Nephron (organoid): Measurements from ENCODE around the gene F13A1.

Source experiments
- H3K27ac Mint-ChIP-seq, 3 experiments: 2 replicates each; pipeline ENCODE4 v1.8.0; 2020; ENCODE audit warnings: mixed read lengths in 3 of 3, mild to moderate bottlenecking in 2 of 3, moderate library complexity in 1 of 3
- H3K27me3 Mint-ChIP-seq: 2 replicates; pipeline ENCODE4 v1.8.0; 2021; ENCODE audit warnings: low read depth, mild to moderate bottlenecking, moderate library complexity, mixed read lengths
- H3K36me3 Mint-ChIP-seq: 2 replicates; pipeline ENCODE4 v1.8.0; 2020; ENCODE audit warnings: low read depth, mixed read lengths
- H3K4me1 Mint-ChIP-seq: 2 replicates; pipeline ENCODE4 v1.8.0; 2020; ENCODE audit warnings: mixed read lengths
- H3K4me3 Mint-ChIP-seq, 3 experiments: 2 replicates each; pipeline ENCODE4 v1.8.0; 2020; ENCODE audit warnings: mild to moderate bottlenecking in 3 of 3, mixed read lengths in 3 of 3, moderate library complexity in 2 of 3
- H3K9me3 Mint-ChIP-seq: 2 replicates; pipeline ENCODE4 v1.8.0; 2020; ENCODE audit warnings: mixed read lengths
- CTCF ChIP-seq, 3 experiments: fragments of 200-600 bp; sonication (generic); IDR thresholded peaks; one replicate each; pipeline ENCODE4 v1.5.0; 2021; ENCODE audit warnings: antibody characterized with exemption in 3 of 3; ENCODE audit not compliant: unreplicated experiment in 3 of 3

The F13A1 gene

GRCh38 chr6:6287415-6287814 lies 33.0 kb downstream of the F13A1 start:
- Mint-ChIP-seq H3K4me3 (no peak overlapping the region), H3K36me3 (no peaks in the 10 kb centered on the region), H3K27ac (no peak overlapping the region), H3K4me1 (no peaks in the 10 kb centered on the region), H3K27me3 (peaks cover 7% of the 10 kb centered on the region), H3K9me3 (no peaks in the 10 kb centered on the region)
- no peak for TF ChIP-seq CTCF (IDR thresholded peaks at IDR 0.05; ENCODE audit: unreplicated experiment in 3 of 3)

DNA sequence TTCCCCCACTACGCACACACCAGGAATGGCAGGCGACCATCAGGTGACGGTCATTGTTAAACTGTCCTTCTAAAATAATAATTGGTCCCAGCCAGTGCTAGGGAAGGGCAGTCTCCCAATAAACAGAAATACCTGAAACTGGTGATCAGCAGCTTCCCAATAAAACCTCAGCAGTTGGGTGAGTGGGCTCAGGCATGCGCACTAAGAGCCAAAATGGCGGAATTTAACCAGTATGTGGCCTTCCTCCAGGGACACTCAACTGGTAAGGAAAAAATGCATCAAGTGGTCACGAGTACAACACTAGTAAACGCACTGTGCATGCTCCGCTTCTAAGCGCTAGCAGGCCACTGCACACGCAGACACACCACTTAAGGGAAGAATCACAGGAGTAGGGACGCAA lies 34.8 kb downstream of the F13A1 start:
- Mint-ChIP-seq H3K9me3 (no peaks in the 10 kb centered on the region), H3K36me3 (no peaks in the 10 kb centered on the region), H3K4me1 (no peaks in the 10 kb centered on the region), H3K4me3 (no peak overlapping the region), H3K27ac (no peak overlapping the region), H3K27me3 (peaks cover 4% of the 10 kb centered on the region)
- no peak for TF ChIP-seq CTCF (IDR thresholded peaks at IDR 0.05; ENCODE audit: unreplicated experiment in 3 of 3)

- no peaks in the 10 kb centered on the region for H3K4me1 Mint-ChIP-seq
- no peaks in the 10 kb centered on the region for H3K9me3 Mint-ChIP-seq
- H3K36me3 Mint-ChIP-seq = no peaks in the 10 kb centered on the region
- no peak overlapping the region for H3K4me3 Mint-ChIP-seq
- no peak overlapping the region for H3K27ac Mint-ChIP-seq
- no peak for TF ChIP-seq CTCF (IDR thresholded peaks at IDR 0.05; ENCODE audit: unreplicated experiment in 3 of 3)
- H3K27me3 Mint-ChIP-seq = peaks cover 4% of the 10 kb centered on the region
Measured at GRCh38 chr6:6284221-6284966, 36.1 kb downstream of the F13A1 start.

GRCh38 chr6:6283746-6284145 lies 36.7 kb downstream of the F13A1 start:
- Mint-ChIP-seq H3K27ac (no peak overlapping the region), H3K36me3 (no peaks in the 10 kb centered on the region), H3K4me3 (no peak overlapping the region)

GRCh38 chr6:6282716-6283115 lies 37.7 kb downstream of the F13A1 start:
- H3K27ac Mint-ChIP-seq = no peak overlapping the region
- TF ChIP-seq CTCF (IDR thresholded peaks at IDR 0.05; ENCODE audit: unreplicated experiment in 3 of 3) = no peak
- peaks cover 4% of the 10 kb centered on the region for H3K27me3 Mint-ChIP-seq
- H3K4me3 Mint-ChIP-seq = no peak overlapping the region
- H3K9me3 Mint-ChIP-seq = no peaks in the 10 kb centered on the region
- H3K4me1 Mint-ChIP-seq = no peaks in the 10 kb centered on the region
- no peaks in the 10 kb centered on the region for H3K36me3 Mint-ChIP-seq

More at GRCh38 chr6:6283746-6284145, 36.7 kb downstream of the F13A1 start:
- H3K27me3 Mint-ChIP-seq = peaks cover 4% of the 10 kb centered on the region
- no peaks in the 10 kb centered on the region for H3K9me3 Mint-ChIP-seq
- no peak for TF ChIP-seq CTCF (IDR thresholded peaks at IDR 0.05; ENCODE audit: unreplicated experiment in 3 of 3)
- H3K4me1 Mint-ChIP-seq = no peaks in the 10 kb centered on the region

DNA sequence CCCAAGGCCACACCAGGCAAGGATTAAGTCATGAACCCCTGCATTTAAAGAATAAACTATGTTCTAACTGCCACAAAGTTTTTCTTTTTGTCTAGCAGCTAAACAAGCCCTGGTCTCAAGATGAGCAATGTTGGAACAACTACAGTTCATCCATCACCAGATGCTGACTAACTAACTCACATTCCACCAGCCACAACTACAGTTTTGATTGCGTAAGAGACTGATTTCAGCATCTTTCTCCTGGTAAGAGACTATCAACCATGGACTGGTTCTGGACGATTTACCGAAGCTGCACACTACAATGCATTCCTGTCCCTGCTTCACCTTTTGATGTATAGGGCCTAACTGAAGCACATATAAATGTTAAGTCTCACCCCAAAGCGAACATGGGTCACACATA lies 43.0 kb downstream of the F13A1 start:
- H3K27me3 Mint-ChIP-seq = peaks cover 6% of the 10 kb centered on the region
- H3K4me3 Mint-ChIP-seq = no peak overlapping the region
- TF ChIP-seq CTCF (IDR thresholded peaks at IDR 0.05; ENCODE audit: unreplicated experiment in 3 of 3) = no peak
- no peak overlapping the region for H3K27ac Mint-ChIP-seq
- H3K36me3 Mint-ChIP-seq = no peaks in the 10 kb centered on the region
- peaks cover 4% of the 10 kb centered on the region for H3K4me1 Mint-ChIP-seq
- H3K9me3 Mint-ChIP-seq = no peaks in the 10 kb centered on the region
